Measurements from ENCODE around the gene PDK1.

GRCh38 chr2:172510548-172510947, 45.3 kb upstream of the PDK1 start:
- TF ChIP-seq POU2F2 (IDR thresholded peaks at IDR 0.05; ENCODE audit: low read depth, low read length) (no peak), POLR2A (IDR thresholded peaks at IDR 0.05; ENCODE audit: low read depth, low read length) (no peak), POLR2AphosphoS5 (IDR thresholded peaks at IDR 0.05; ENCODE audit: low read depth, low read length) (no peak)

All from GM12891 (cell line).